Upper lobe of left lung (tissue), 4 donors: ENCODE data around the gene CDC16.

ENCODE experiments used
- CTCF ChIP-seq, 6 experiments: fragments of 450-650 bp in 4 of 6; fragments of 200-600 bp in 2 of 6; sonication (generic) in 2 of 6; IDR thresholded peaks; one replicate each; pipeline ENCODE4 v1.5.1; 2016 to 2019; ENCODE audit warnings: antibody characterized with exemption in 6 of 6
- POLR2AphosphoS5 ChIP-seq, 2 donors: sonication (generic); formaldehyde crosslinking; IDR thresholded peaks; one replicate each; pipeline ENCODE4 v1.5.1; 2017; ENCODE audit warnings: antibody characterized with exemption in 2 of 2

- TF ChIP-seq CTCF (IDR thresholded peaks at IDR 0.05) (peak in 1 of 6 experiments; percentile 21), POLR2AphosphoS5 (IDR thresholded peaks at IDR 0.05) (peak; percentile 86 to 87)
Observed at GRCh38 chr13:114281351-114282040, 46.8 kb downstream of the CDC16 start, which contains the start of gene UPF3A.
